Cardiac muscle cell (in vitro differentiated cells and primary cell): ENCODE results near the gene MYO5B. TPM values are rescaled to one million over a fixed set of nuclear protein-coding genes. Genes with fewer than 3 reads are reported as not detected.

ENCODE experiments used
- DNase-seq, 2 donors: peaks; one replicate each; pipeline versions ENCODE4 v3.0.0 to v3.0.0-alpha.2; 2010 to 2017; ENCODE audit warnings: low read depth in 1 of 2, low spot score in 1 of 2
- H3K27ac ChIP-seq: fragments of 200-600 bp; sonication (generic); 2 replicates; pipeline ENCODE4 v1.5.1; 2016
- H3K27me3 ChIP-seq: fragments of 200-600 bp; sonication (generic); 2 replicates; pipeline ENCODE4 v1.6.0; 2016; ENCODE audit warnings: control low read depth
- H3K36me3 ChIP-seq: fragments of 200-600 bp; sonication (generic); 2 replicates; pipeline ENCODE4 v1.5.1; 2016; ENCODE audit warnings: control low read depth
- H3K4me1 ChIP-seq: fragments of 200-600 bp; sonication (generic); 2 replicates; pipeline ENCODE4 v1.8.1; 2017; ENCODE audit warnings: low read depth, mild to moderate bottlenecking, mixed run types
- H3K4me3 ChIP-seq: fragments of 200-600 bp; sonication (generic); 2 replicates; pipeline ENCODE4 v1.5.1; 2016; ENCODE audit warnings: mild to moderate bottlenecking
- H3K9me3 ChIP-seq: fragments of 200-600 bp; sonication (generic); 2 replicates; pipeline ENCODE4 v1.5.1; 2017; ENCODE audit warnings: low read depth, mild to moderate bottlenecking, control low read depth
- CTCF ChIP-seq: IDR thresholded peaks from 2 replicates; pipeline ENCODE4 v1.5.1; 2012; ENCODE audit warnings: low read depth, mild to moderate bottlenecking, low read length
- polyA plus RNA-seq: library from polyadenylated mRNA; unstranded; fragments of >200 nt; fragmentation: Nextera tagmentation; extraction: Ambion mirVana; gene quantifications from 2 replicates; pipeline ENCODE4 v1.2.1, GENCODE V29; 2016
- total RNA-seq: library from RNA; depleted of rRNA; stranded (reverse); fragments of >200 nt; gene quantifications from 2 replicates; pipeline ENCODE4 v1.2.3, GENCODE V29; 2016

MYO5B gene
- total and polyA plus RNA-seq, 2 experiments from 2014 or later = 3.0 to 16.7 TPM

GRCh38 chr18:50075772-50076171 is 119.2 kb downstream of the MYO5B start:
- Histone ChIP-seq H3K9me3 (no peaks in the 10 kb centered on the region), H3K4me3 (no peak overlapping the region), H3K4me1 (peaks cover 8% of the 10 kb centered on the region), H3K27ac (no peak overlapping the region), H3K36me3 (no peaks in the 10 kb centered on the region), H3K27me3 (peaks cover 6% of the 10 kb centered on the region)
- no peak for TF ChIP-seq CTCF
- no peak for DNase-seq

GRCh38 chr18:50074404-50074803 is 120.5 kb downstream of the MYO5B start:
- Histone ChIP-seq H3K36me3 (no peaks in the 10 kb centered on the region), H3K4me3 (no peak overlapping the region), H3K27ac (no peak overlapping the region), H3K27me3 (peaks cover 6% of the 10 kb centered on the region), H3K4me1 (peaks cover 8% of the 10 kb centered on the region), H3K9me3 (no peaks in the 10 kb centered on the region)
- TF ChIP-seq CTCF = no peak
- no peak for DNase-seq

- peaks cover 8% of the 10 kb centered on the region for H3K4me1 ChIP-seq
Measured at GRCh38 chr18:50073319-50073718, 121.6 kb downstream of the MYO5B start.

GRCh38 chr18:50072146-50072545 is 122.8 kb downstream of the MYO5B start:
- H3K27ac ChIP-seq = no peak overlapping the region

More at GRCh38 chr18:50073319-50073718, 121.6 kb downstream of the MYO5B start:
- no peak for DNase-seq
- Histone ChIP-seq H3K4me3 (no peak overlapping the region), H3K9me3 (no peaks in the 10 kb centered on the region), H3K27ac (no peak overlapping the region), H3K27me3 (peaks cover 2% of the 10 kb centered on the region), H3K36me3 (no peaks in the 10 kb centered on the region)
- TF ChIP-seq CTCF = no peak

GRCh38 chr18:50071397-50071796 is 123.5 kb downstream of the MYO5B start:
- H3K27me3 ChIP-seq = no peaks in the 10 kb centered on the region
- H3K27ac ChIP-seq = no peak overlapping the region
- peaks cover 8% of the 10 kb centered on the region for H3K4me1 ChIP-seq
- no peaks in the 10 kb centered on the region for H3K36me3 ChIP-seq
- no peak for TF ChIP-seq CTCF
- H3K9me3 ChIP-seq = no peaks in the 10 kb centered on the region
- H3K4me3 ChIP-seq = no peak overlapping the region
- DNase-seq = peak in 1 of 2 donors; percentile 4

More at GRCh38 chr18:50072146-50072545, 122.8 kb downstream of the MYO5B start:
- Histone ChIP-seq H3K36me3 (no peaks in the 10 kb centered on the region), H3K27me3 (no peaks in the 10 kb centered on the region), H3K4me3 (no peak overlapping the region), H3K9me3 (no peaks in the 10 kb centered on the region), H3K4me1 (peaks cover 8% of the 10 kb centered on the region)
- DNase-seq = no peak
- no peak for TF ChIP-seq CTCF

GRCh38 chr18:50069422-50069821 is 125.5 kb downstream of the MYO5B start:
- Histone ChIP-seq H3K27ac (no peak overlapping the region), H3K27me3 (no peaks in the 10 kb centered on the region), H3K9me3 (no peaks in the 10 kb centered on the region), H3K36me3 (no peaks in the 10 kb centered on the region), H3K4me3 (no peak overlapping the region), H3K4me1 (peaks cover 8% of the 10 kb centered on the region)
- TF ChIP-seq CTCF = no peak
- no peak for DNase-seq
